Stimulated activated CD4-positive, alpha-beta T cell treated with anti-CD3 and anti-CD28 coated beads, Interleukin-15, amount 100 ng/mL, for 48 hours (primary cell): ENCODE measurements around the gene SPHK1.

Experiments used
- DNase-seq, 2 donors: peaks; one replicate each; pipeline ENCODE4 v3.0.0-alpha.2; 2020; ENCODE audit warnings: low read depth in 2 of 2

SPHK1 gene

DNA sequence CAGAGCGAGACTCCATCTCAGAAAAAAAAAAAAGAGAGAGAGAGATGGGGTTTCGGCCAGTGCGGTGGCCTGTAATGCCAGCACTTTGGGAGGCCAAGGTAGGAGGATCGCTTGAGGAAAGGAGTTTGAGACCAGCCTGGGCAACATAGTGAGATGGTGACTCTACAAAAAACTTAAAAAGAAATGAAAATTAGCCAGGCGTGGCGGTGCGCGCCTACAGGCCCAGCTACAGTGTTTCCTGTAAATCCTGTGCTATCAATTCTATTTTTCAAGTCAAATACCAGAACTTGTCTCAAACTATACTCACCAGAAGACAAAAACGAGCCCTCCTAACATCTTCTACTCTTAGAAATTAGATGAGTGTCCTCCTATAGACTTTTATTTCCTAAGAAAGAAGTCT lies 49.3 kb downstream of the SPHK1 start:
- DNase-seq, result no peak

DNA sequence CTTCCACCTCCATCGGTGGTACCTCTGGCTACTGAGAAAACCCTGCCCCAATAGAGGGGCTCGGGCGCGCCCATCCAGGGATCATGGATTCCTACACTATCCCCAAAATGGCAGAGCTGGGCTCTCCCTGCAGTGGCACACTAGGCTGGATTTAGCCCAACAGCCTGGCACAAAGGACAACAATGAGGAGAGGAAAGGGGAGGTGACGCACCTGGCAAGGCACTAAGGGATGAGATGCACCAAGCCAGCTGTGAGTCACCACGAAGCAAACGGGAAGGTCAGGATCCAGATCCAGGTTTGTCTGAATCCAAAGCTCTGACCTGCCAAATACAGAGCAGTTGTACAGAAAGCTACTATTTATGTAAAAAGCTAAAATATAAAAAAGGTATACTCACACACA lies 50.5 kb downstream of the SPHK1 start:
- no peak for DNase-seq

GRCh38 chr17:76435751-76436150 lies 51.3 kb downstream of the SPHK1 start:
- no peak for DNase-seq
